ENCODE measurements around the gene ATP6V0D1. TPM values are rescaled to one million over a fixed set of nuclear protein-coding genes. Genes with fewer than 3 reads are reported as not detected.

Gene ATP6V0D1
- total RNA-seq, 1 experiment from 2014 or later = 85.3 TPM

DNA sequence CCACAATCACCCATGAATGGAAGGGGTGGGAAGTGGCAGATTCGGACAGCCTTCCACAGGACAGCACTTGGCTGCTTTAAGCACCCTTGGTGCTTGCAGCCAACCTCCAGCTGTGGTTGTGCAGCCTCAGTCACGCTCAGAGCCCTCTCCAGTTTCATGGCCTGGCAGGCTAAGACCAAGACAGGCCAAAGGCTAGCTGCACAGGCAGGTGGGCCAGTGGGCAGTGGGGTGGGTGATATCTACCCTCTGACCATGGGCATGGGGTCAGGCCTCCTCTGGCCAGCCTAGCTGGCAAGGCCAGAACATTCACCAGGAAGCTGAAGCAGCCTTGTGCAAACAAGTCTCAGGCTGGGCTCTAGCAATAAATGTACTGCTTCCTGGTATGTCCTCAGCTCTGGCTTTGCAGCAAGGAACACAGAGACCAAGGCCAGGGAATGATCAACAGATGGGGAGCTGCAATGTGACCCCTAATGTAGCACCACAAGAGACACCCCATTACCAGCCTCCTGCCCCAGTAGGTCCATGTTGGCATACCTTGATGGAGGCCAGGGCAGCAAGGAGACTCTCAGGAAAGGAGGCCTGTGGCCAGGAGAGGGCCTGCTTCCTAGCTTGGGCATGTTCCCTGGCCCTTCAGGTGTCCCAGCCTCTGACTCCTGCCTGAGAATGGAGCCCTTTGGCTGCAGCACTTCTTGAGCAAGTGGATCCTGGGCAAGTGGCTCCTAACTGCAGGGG lies 29.1 kb downstream of the ATP6V0D1 start:
- no peak for TF ChIP-seq CTCF (IDR thresholded peaks at IDR 0.05; ENCODE audit: unreplicated experiment)
- peak; percentile 57 for DNase-seq
- peaks cover 15% of the 10 kb centered on the region for H3K36me3 Mint-ChIP-seq (ENCODE audit: insufficient read depth, unreplicated experiment)
- BruUV-seq (replicated peaks) = no TSS peak
- H3K4me3 Mint-ChIP-seq (ENCODE audit: low read depth, unreplicated experiment) = no peak overlapping the region
- no peaks in the 10 kb centered on the region for H3K27me3 Mint-ChIP-seq (ENCODE audit: unreplicated experiment)
- CTCF ChIA-PET = interaction anchor here (0.7 to 3.4 kb wide), 11 partner anchors 10 to 205 kb away, joined by 3 to 11 read pairs (median 5); partner anchors contain the start of genes ATP6V0D1, FHOD1, HSD11B2 and KCTD19
- intact Hi-C loops (cut with micrococcal nuclease; ENCODE audit: unreplicated experiment) = no loop called here
- H3K27ac Mint-ChIP-seq (ENCODE audit: unreplicated experiment) = no peak overlapping the region
- no peaks in the 10 kb centered on the region for H3K9me3 Mint-ChIP-seq (ENCODE audit: low read depth, unreplicated experiment)
- H3K4me1 Mint-ChIP-seq (ENCODE audit: low read depth, unreplicated experiment) = peaks cover 13% of the 10 kb centered on the region

DNA sequence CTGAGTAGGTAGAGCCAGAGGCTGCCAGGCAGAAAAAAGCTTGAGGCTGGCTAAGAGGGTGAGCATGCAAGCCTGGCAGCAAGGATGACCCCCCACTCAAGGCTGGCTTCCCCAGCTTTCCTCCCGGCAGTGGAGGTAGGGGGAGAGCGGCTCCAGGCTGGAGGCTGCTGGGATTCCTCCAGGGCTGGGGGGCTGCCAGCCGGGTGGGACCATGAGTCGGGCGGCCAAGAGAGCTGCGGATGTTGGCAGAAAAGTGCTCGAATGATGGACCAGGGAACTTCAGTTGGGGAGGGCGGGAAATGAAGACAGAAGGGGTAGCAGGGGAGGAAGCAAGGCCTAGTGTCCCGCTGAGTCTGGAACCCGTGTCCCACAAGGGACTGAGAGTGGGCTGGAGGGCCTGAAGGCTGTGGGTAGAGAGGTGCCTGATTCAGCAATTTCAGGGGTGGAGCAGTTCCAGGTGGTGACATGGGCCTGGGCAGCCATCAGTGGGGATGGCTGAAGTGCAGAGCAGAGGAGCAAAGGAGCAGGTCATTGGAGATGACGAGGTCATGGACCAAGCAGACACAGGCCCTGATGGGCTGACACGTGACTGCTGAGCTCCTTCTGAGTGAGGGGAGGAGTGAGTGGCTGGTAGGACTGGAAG lies 29.8 kb downstream of the ATP6V0D1 start:
- H3K4me3 Mint-ChIP-seq (ENCODE audit: low read depth, unreplicated experiment) = no peak overlapping the region
- H3K9me3 Mint-ChIP-seq (ENCODE audit: low read depth, unreplicated experiment) = no peaks in the 10 kb centered on the region
- no peak overlapping the region for H3K27ac Mint-ChIP-seq (ENCODE audit: unreplicated experiment)
- no TSS peak for BruUV-seq (replicated peaks)
- peaks cover 22% of the 10 kb centered on the region for H3K36me3 Mint-ChIP-seq (ENCODE audit: insufficient read depth, unreplicated experiment)
- H3K27me3 Mint-ChIP-seq (ENCODE audit: unreplicated experiment) = no peaks in the 10 kb centered on the region
- no peak for TF ChIP-seq CTCF (IDR thresholded peaks at IDR 0.05; ENCODE audit: unreplicated experiment)
- H3K4me1 Mint-ChIP-seq (ENCODE audit: low read depth, unreplicated experiment) = peaks cover 20% of the 10 kb centered on the region
- intact Hi-C loops (cut with micrococcal nuclease; ENCODE audit: unreplicated experiment) = no loop called here
- DNase-seq = no peak
- CTCF ChIA-PET = interaction anchor here (0.9 to 3.4 kb wide), 9 partner anchors 9 to 204 kb away, joined by 3 to 11 read pairs (median 5); partner anchors contain the start of genes ATP6V0D1, FHOD1, KCTD19 and LRRC36

GRCh38 chr16:67449739-67450138 lies 31.2 kb downstream of the ATP6V0D1 start:
- H3K27me3 Mint-ChIP-seq (ENCODE audit: unreplicated experiment) = no peaks in the 10 kb centered on the region
- intact Hi-C loops (cut with micrococcal nuclease; ENCODE audit: unreplicated experiment) = no loop called here
- no peaks in the 10 kb centered on the region for H3K9me3 Mint-ChIP-seq (ENCODE audit: low read depth, unreplicated experiment)
- no peak for TF ChIP-seq CTCF (IDR thresholded peaks at IDR 0.05; ENCODE audit: unreplicated experiment)
- no peak overlapping the region for H3K4me3 Mint-ChIP-seq (ENCODE audit: low read depth, unreplicated experiment)
- CTCF ChIA-PET = interaction anchor here (0.8 to 1.2 kb wide), 4 partner anchors 12 to 22 kb away, joined by 3 to 4 read pairs (median 4); partner anchors contain the start of gene HSD11B2
- peaks cover 22% of the 10 kb centered on the region for H3K4me1 Mint-ChIP-seq (ENCODE audit: low read depth, unreplicated experiment)
- no TSS peak for BruUV-seq (replicated peaks)
- H3K27ac Mint-ChIP-seq (ENCODE audit: unreplicated experiment) = no peak overlapping the region
- no peak for DNase-seq
- peaks cover 22% of the 10 kb centered on the region for H3K36me3 Mint-ChIP-seq (ENCODE audit: insufficient read depth, unreplicated experiment)

GRCh38 chr16:67449336-67449735 lies 31.6 kb downstream of the ATP6V0D1 start:
- CTCF ChIA-PET = interaction anchor here (0.8 to 1.2 kb wide), 3 partner anchors 13 to 21 kb away, joined by 3 to 4 read pairs (median 4); no protein-coding TSS in a partner anchor
- TF ChIP-seq CTCF (IDR thresholded peaks at IDR 0.05; ENCODE audit: unreplicated experiment) = no peak
- H3K36me3 Mint-ChIP-seq (ENCODE audit: insufficient read depth, unreplicated experiment) = peaks cover 22% of the 10 kb centered on the region
- H3K9me3 Mint-ChIP-seq (ENCODE audit: low read depth, unreplicated experiment) = no peaks in the 10 kb centered on the region
- peaks cover 22% of the 10 kb centered on the region for H3K4me1 Mint-ChIP-seq (ENCODE audit: low read depth, unreplicated experiment)
- H3K4me3 Mint-ChIP-seq (ENCODE audit: low read depth, unreplicated experiment) = no peak overlapping the region
- H3K27ac Mint-ChIP-seq (ENCODE audit: unreplicated experiment) = no peak overlapping the region
- BruUV-seq (replicated peaks) = no TSS peak
- no peaks in the 10 kb centered on the region for H3K27me3 Mint-ChIP-seq (ENCODE audit: unreplicated experiment)
- intact Hi-C loops (cut with micrococcal nuclease; ENCODE audit: unreplicated experiment) = no loop called here
- DNase-seq = no peak

Measured in Calu3 (cell line).